TTC549 (cell line): ENCODE measurements around the gene TRNAU1AP.
A peak's percentile ranks its signal among the peaks of the same experiment; 100 is the strongest.
"Not testable (repeated sequence)": the region's sequence is repeated elsewhere in the genome, so short reads cannot be mapped to it uniquely, and the experiment has no call there.

Experiments used
- FAIRE-seq: peaks from 2 replicates; lab custom pipeline; 2012; peaks lifted over from hg19 to GRCh38; lab: Jason Lieb, UNC

Gene TRNAU1AP

GRCh38 chr1:28578696-28579218 is 25.9 kb downstream of the TRNAU1AP start:
- no peak for FAIRE-seq

DNA sequence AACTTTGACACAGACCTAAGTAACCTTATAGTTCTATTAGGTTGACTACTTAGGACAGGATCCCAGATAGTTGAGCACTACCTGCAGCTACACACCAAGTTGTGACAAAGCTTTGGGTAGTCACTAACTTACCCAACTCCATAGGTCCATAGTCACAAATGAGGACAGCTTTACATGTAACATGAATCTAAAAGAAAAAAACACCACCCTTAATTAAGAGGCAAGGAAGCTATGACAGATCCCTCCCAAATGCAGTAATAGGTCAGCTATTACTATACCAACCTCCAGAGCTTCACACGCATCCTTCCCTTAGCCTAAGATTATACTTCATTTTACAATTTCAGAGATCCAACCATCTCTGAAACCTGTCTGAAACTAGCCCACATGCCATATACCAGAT is 26.5 kb downstream of the TRNAU1AP start:
- FAIRE-seq, result no peak

- FAIRE-seq, result no peak
These were observed 28.0 kb downstream of the TRNAU1AP start for GRCh38 chr1:28580722-28581530.

DNA sequence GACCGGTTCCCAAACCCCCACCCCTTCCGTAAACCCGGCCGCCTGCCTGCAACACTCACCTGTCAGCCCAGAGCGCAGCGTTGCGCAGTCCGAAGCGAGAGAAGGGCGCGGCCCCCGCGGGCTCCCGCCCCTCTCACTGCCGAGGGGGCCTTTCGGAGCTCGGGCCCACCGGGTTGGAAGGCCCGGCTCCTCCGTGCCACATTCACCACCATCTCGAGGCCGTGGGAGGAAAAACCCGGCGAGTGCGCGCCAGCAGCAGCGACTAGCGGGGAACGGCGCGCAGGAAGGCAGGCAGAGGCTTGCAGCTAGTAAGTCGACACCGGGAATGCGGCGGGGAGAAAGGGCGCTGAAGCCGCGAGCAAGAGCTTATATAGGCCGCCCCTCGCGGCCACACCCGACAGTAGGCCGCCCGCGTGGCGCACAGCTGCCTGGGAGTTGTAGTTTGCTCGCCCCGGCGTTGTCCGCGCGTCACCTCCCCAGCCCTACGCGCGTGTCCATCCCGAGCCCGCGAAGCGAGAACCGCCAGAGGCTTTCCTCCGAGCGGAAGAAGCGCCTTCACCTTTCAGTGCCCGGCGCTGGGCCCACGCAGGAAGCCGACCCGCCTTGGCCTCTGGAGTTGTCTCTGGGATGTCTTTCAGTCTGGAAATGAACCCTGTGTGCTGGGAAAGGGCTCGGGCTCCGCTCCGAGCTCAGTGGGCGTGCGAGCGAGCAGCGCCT is 28.8 kb downstream of the TRNAU1AP start:
- no peak for FAIRE-seq

DNA sequence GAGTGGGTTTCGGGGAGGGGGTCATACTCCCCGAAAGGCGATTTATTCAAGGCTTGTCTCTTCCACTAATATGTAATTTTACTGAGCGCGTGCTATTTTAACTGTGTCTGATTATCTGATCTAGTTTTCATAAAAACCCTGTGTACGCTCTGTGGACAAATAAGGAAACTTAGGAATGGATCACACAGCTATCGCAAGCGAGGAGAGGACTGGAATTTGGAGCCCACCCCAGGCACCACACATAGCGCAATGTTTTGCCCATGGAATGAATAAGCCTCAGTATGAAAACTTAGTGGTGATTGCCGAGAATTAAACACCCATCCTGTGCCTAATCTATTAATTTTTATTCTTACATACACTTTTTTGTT is 29.3 kb downstream of the TRNAU1AP start:
- no peak for FAIRE-seq

DNA sequence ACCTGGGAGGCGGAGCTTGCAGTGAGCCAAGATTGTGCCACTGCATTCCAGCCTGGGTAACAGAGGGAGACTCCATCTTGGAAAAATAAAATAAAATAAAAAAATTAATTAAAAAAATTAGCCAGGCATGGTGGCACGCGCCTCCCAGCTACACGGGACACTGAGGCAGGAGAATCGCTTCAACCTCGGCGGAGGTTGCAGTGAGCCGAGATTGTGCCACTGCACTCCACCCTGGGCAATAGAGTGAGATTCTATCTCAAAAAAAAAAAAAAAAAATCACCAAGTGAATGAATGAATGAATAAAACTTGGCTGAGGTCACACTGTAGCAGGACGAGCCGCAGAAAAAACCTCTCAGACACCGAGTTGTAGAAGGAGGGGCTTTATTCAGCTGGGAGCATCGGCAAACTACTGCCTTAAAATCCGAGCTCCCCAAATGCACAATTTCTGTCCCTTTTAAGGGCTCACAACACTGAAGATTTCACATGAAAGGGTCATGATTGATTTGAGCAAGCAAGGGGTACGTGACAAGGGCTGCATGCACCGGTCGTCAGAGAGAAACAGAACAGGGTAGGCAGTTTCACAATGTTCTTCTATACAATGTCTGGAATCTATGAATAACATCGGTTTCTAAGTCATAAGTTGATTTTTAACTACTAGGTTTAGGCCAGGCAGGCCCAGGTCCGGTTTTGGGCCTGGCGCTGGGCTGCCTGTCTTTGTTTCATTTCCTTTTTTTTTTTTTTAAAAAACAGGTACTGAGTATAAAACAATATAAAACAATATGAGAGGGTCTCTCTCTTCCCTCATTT is 33.9 kb downstream of the TRNAU1AP start:
- not testable (repeated sequence) for FAIRE-seq

GRCh38 chr1:28591708-28592320 is 38.9 kb downstream of the TRNAU1AP start, which contains the start of gene RAB42:
Gene RAB42, plus strand, starts transcription at chr1:28592265. Its CDS starts 247 bp downstream, at chr1:28592512.
- FAIRE-seq, result no peak

DNA sequence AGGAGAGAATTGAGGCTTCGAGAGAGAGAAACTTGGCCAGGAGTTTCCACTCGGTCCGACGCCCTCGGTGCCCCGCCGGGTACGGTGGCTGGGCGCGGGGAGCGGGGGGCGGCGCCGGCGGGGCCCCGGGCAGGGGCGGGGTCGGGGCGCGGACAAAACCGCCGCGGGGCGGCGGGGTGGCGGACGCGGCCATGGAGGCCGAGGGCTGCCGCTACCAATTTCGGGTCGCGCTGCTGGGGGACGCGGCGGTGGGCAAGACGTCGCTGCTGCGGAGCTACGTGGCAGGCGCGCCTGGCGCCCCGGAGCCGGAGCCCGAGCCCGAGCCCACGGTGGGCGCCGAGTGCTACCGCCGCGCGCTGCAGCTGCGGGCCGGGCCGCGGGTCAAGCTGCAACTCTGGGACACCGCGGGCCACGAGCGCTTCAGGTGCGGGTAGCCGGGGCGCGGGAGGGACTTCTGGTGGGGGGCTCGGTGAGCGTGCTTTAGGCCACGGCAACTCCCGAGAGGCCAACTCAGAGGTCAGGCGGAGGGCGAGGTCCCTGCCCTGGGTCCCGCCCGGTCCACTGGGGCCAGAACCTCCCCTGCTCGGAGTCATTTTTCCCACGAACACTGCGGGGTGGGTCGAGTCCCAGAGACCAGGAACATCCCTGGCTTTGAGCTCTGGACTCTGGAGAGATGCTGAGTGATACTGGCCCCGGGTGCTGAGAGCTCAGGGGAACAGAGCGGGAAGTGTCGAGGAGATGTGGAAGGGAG is 39.6 kb downstream of the TRNAU1AP start:
- FAIRE-seq, result no peak

- FAIRE-seq, result not testable (repeated sequence)
These were observed 41.1 kb downstream of the TRNAU1AP start for GRCh38 chr1:28593988-28594356.

- not testable (repeated sequence) for FAIRE-seq
These were observed 42.0 kb downstream of the TRNAU1AP start for GRCh38 chr1:28594686-28595411.

GRCh38 chr1:28595412-28596191 is 42.7 kb downstream of the TRNAU1AP start:
- FAIRE-seq, result no peak

DNA sequence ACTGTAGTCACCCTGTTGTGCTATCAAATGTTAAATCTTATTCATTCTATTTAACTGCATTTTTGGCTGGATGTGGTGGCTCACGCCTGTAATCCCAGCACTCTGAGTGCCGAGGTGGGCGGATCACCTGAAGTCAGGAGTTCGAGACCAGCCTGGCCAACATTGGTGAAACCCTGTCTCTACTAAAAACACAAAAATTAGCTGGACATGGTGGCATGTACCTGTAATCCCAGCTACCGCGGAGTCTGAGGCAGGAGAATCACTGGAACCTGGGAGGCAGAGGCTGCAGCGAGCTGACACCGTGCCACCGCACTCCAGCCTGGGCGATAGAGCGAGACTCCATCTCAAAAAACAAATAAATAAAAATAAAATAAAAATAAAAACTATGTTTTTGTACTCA is 43.4 kb downstream of the TRNAU1AP start:
- not testable (repeated sequence) for FAIRE-seq

GRCh38 chr1:28601696-28602095 is 48.8 kb downstream of the TRNAU1AP start:
- FAIRE-seq, result no peak

GRCh38 chr1:28602536-28603439 is 49.9 kb downstream of the TRNAU1AP start:
- peak; percentile 66 for FAIRE-seq

- FAIRE-seq, result no peak
These were observed 51.5 kb downstream of the TRNAU1AP start for GRCh38 chr1:28604411-28604810.

DNA sequence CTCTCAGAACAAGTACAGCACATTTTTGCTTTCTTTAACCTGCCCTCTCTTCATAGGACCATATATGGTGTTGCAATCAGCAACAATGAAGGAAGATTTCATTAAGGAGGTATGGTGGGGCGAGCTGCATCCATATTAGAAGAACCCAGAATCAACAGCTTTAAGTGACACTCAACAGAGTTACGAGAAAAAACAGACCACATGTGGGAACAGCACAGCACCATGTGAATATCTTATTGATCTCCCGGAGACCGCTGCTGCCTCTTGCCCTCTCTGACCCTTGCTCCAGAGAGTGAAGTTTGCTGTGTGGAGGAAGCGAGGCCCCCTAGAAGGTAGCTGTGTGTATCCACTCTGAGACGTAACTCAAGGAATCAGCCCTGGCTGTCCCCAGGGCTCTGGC is 52.1 kb downstream of the TRNAU1AP start:
- no peak for FAIRE-seq

- FAIRE-seq, result no peak
These were observed 53.9 kb downstream of the TRNAU1AP start for GRCh38 chr1:28606771-28607170.

- no peak for FAIRE-seq
These were observed 60.3 kb downstream of the TRNAU1AP start for GRCh38 chr1:28613175-28613574.
